MM.1S (cell line): ENCODE measurements around the gene SIX3.

Experiments used
- CTCF ChIP-seq: fragments of 300-600 bp; sonication (generic); IDR thresholded peaks from 2 replicates; pipeline ENCODE4 v1.5.1; 2016; ENCODE audit warnings: antibody characterized with exemption, low read length, mixed read lengths
- EZH2 ChIP-seq: fragments of 300-600 bp; sonication (generic); optimal IDR thresholded peaks from 2 replicates; pipeline ENCODE3; 2017; ENCODE audit warnings: low read depth, mild to moderate bottlenecking, antibody characterized with exemption, low read length, mixed read lengths

GRCh38 chr2:44954447-44954888 lies 13.0 kb downstream of the SIX3 start:
- TF ChIP-seq CTCF (no peak), EZH2 (no peak)
